ENCODE results near the gene KCNIP4.

Gene KCNIP4

DNA sequence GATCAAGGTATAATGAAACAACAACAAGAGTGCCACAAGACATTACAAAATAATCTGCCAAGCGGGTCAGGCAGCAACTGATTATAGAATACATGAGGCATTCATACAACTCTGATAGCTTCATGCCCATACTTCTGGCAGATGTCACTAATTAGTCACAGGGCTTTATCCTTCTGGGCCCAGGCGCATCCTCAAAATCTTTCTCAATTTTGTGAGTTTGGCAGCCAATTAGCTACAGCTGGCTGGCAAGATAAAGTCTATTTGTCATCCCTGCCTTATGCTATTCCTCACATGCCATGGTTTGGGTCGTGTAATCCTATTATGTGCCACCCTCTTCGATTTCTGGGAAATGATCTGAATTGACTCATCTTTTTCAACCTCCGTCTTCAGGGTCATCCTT is 994.0 kb downstream of the KCNIP4 start:
- H3K4me3 ChIP-seq (replicated peaks; ENCODE audit: low read depth, low read length) = no peak overlapping the region
- TF ChIP-seq, protein P1, sequence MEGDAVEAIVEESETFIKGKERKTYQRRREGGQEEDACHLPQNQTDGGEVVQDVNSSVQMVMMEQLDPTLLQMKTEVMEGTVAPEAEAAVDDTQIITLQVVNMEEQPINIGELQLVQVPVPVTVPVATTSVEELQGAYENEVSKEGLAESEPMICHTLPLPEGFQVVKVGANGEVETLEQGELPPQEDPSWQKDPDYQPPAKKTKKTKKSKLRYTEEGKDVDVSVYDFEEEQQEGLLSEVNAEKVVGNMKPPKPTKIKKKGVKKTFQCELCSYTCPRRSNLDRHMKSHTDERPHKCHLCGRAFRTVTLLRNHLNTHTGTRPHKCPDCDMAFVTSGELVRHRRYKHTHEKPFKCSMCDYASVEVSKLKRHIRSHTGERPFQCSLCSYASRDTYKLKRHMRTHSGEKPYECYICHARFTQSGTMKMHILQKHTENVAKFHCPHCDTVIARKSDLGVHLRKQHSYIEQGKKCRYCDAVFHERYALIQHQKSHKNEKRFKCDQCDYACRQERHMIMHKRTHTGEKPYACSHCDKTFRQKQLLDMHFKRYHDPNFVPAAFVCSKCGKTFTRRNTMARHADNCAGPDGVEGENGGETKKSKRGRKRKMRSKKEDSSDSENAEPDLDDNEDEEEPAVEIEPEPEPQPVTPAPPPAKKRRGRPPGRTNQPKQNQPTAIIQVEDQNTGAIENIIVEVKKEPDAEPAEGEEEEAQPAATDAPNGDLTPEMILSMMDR (IDR thresholded peaks at IDR 0.05; ENCODE audit: low read depth, low read length, missing control alignments) = no peak
- DNase-seq (ENCODE audit: extremely low read depth, low read depth) = no peak

DNA sequence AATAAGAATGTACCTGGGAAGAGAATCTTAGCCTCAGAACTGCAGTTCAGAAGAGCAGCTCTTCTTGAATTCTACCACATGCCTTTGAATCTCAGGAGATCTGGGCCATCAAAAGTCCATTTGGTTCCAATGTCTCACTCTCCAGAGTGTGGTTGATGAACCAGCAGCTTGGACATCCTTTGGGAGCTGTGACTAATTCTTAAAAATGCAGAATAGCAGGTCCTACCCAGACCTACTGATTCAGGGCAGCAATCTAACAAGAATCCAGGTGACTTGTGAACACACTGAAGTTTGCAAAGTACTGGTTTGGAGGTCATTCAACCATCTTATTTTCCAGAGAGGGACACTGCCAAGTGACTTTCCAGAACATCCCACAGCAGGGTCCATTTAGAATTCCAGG is 1003.6 kb downstream of the KCNIP4 start:
- no peak for DNase-seq (ENCODE audit: extremely low read depth, low read depth)
- TF ChIP-seq, protein P1 (IDR thresholded peaks at IDR 0.05; ENCODE audit: low read depth, low read length, missing control alignments) = no peak
- H3K4me3 ChIP-seq (replicated peaks; ENCODE audit: low read depth, low read length) = no peak overlapping the region

DNA sequence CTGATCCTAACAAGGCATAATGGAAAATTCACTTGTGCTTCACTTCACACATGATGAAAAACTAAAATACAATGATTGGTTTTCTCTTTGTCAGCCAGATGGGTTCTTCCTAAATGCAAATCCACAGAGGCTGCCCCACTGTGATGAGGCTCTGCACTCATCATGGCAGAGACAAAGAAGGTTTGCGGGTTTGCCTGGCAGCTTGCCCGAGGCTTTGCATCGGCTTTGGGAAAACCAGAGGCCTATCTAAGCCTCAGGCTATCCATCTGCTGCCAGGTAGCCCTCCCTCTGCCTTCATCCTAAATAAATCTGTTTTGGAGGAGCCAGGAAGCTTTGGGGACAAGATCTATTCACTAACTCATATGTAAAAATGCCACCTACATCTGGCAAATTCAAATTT is 1004.1 kb downstream of the KCNIP4 start:
- no peak overlapping the region for H3K4me3 ChIP-seq (replicated peaks; ENCODE audit: low read depth, low read length)
- TF ChIP-seq, protein P1 (IDR thresholded peaks at IDR 0.05; ENCODE audit: low read depth, low read length, missing control alignments) = no peak
- no peak for DNase-seq (ENCODE audit: extremely low read depth, low read depth)

DNA sequence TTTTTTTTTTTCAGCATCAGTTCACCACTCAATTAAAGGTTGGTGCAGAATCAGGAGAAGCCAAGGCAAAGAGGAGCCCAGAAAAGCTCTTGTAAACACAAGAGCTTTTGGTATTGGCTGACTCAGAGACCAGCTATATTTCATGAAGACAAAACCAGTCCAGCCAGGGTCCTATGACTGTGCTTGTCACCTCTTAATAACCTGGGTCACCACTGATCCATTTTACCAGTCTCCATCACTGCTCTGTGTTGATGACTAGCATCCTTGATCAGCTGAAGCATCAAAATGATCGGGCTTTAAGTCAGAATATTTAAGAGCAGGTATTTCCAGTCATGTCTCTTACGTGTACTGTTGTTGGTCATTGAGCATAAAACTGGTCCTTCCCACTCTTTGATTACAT is 1010.4 kb downstream of the KCNIP4 start:
- no peak overlapping the region for H3K4me3 ChIP-seq (replicated peaks; ENCODE audit: low read depth, low read length)
- TF ChIP-seq, protein P1 (IDR thresholded peaks at IDR 0.05; ENCODE audit: low read depth, low read length, missing control alignments) = no peak
- no peak for DNase-seq (ENCODE audit: extremely low read depth, low read depth)

DNA sequence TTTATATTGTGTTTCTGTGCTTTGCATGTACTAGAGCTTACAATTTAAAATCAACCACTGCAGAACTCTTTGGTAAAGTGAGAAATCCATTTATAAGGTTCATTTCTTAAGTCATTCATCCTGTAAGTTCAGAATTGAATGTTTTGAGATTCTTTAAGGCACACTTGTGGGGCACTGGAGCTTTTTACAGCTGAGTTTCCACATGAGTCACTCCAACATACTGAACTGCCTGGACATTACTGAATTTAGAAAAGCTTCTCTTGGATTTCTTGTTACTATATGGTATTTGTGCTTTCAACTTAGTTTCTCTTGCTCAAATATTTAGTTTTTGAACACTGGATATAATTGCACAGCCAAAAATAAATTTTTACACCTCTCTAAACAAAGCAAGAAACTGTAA is 1022.0 kb downstream of the KCNIP4 start:
- no peak overlapping the region for H3K4me3 ChIP-seq (replicated peaks; ENCODE audit: low read depth, low read length)
- DNase-seq (ENCODE audit: extremely low read depth, low read depth) = no peak
- TF ChIP-seq, protein P1 (IDR thresholded peaks at IDR 0.05; ENCODE audit: low read depth, low read length, missing control alignments) = no peak

DNA sequence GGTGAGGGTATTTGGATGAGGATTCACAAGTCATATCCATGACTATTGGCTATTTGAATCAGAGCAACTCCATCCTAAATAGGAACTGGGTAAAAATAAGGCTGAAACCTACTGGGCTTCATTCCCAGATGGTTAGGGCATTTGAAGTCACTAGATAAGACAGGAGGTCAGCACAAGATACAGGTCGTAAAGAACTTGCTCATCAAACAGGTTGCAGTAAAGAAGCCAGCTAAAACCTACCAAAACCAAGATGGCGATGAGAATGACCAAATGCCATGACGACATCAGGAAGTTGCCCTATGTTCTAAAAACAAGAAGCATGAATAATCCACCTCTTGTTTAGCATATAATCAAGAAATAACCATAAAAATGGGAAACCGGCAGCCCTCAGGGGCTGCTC is 1023.4 kb downstream of the KCNIP4 start:
- TF ChIP-seq, protein P1 (IDR thresholded peaks at IDR 0.05; ENCODE audit: low read depth, low read length, missing control alignments) = no peak
- no peak overlapping the region for H3K4me3 ChIP-seq (replicated peaks; ENCODE audit: low read depth, low read length)

DNA sequence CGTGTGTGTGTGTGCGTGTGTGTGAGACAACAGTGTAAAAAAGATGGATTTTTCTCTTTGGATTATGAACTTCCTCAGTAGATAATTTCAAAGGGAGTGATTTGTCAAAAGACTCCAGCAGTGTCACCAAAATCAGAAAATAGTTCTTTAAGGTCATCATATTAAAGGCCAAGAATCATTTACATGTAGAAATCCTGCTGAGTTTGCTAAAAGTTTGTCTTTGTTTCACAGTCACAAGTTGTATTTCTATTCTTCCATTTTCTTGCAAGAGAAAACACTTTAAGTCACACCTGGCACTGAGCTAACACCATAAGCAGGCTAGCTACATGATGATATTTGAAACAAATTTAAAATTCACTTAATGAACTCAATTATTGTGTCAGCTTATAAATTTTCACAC is 1025.6 kb downstream of the KCNIP4 start:
- TF ChIP-seq, protein P1 (IDR thresholded peaks at IDR 0.05; ENCODE audit: low read depth, low read length, missing control alignments) = no peak
- DNase-seq (ENCODE audit: extremely low read depth, low read depth) = no peak
- H3K4me3 ChIP-seq (replicated peaks; ENCODE audit: low read depth, low read length) = no peak overlapping the region

More for the DNA sequence above, 1023.4 kb downstream of the KCNIP4 start:
- DNase-seq (ENCODE audit: extremely low read depth, low read depth) = no peak
